ENCODE results near the gene ENO1. TPM values are rescaled to one million over a fixed set of nuclear protein-coding genes. Genes with fewer than 3 reads are reported as not detected.
"Not testable (repeated sequence)": the region's sequence is repeated elsewhere in the genome, so short reads cannot be mapped to it uniquely, and the experiment has no call there.

The ENO1 gene
- total RNA-seq: 100 to 1,000 TPM; 355 to 741 (median 478) TPM

GRCh38 chr1:8878448-8878697 lies at the start of gene ENO1:
ENO1 (minus strand) TSS chr1:8878686; CDS start chr1:8874908, 3,778 bp downstream.
- Histone ChIP-seq H3K27me3 (no peaks in the 10 kb centered on the region), H3K9me3 (no peaks in the 10 kb centered on the region), H3K4me3 (replicated peaks in 1 of 3) (peak within 1 kb of the TSS; percentile 69 to 93 (median 92)), H3K27ac (peak within 1 kb of the TSS; percentile 98 to 99 (median 99)), H3K4me1 (peaks cover 46 to 58% of the 10 kb centered on the region in 2 donors), H3K36me3 (peaks cover 0 to 4% of the 10 kb centered on the region in 2 donors)
- TF ChIP-seq CTCF (IDR thresholded peaks at IDR 0.05) (no peak), POLR2A (IDR thresholded peaks at IDR 0.05) (peak in 1 of 2 donors; percentile 93)
- WGBS, 2 donors: 0 to 1% methylated on average over 8 to 17 of the region's 24 CpGs
- intact Hi-C loops (cut with DNase I): no loop called here
- no peak for DNase-seq

GRCh38 chr1:8926707-8927694 lies 48.5 kb upstream of the ENO1 start:
- intact Hi-C loops (cut with DNase I): no loop called here
- WGBS, 2 donors: 91 to 94% methylated on average over 12 of the region's 12 CpGs

GRCh38 chr1:8925960-8926359 lies 47.5 kb upstream of the ENO1 start:
- intact Hi-C loops (cut with DNase I): no loop called here
- WGBS, 2 donors: 90 to 91% methylated on average over 9 of the region's 9 CpGs

More at GRCh38 chr1:8926707-8927694, 48.5 kb upstream of the ENO1 start:
- no peak overlapping the region for H3K27ac ChIP-seq
- no peak for DNase-seq
- no peaks in the 10 kb centered on the region for H3K4me1 ChIP-seq
- H3K4me3 ChIP-seq (replicated peaks in 1 of 3): no peak overlapping the region
- no peaks in the 10 kb centered on the region for H3K36me3 ChIP-seq
- H3K27me3 ChIP-seq: no peaks in the 10 kb centered on the region
- H3K9me3 ChIP-seq: no peaks in the 10 kb centered on the region
- TF ChIP-seq POLR2A (IDR thresholded peaks at IDR 0.05) (no peak), CTCF (IDR thresholded peaks at IDR 0.05) (no peak)

GRCh38 chr1:8925406-8925805 lies 46.9 kb upstream of the ENO1 start:
- intact Hi-C loops (cut with DNase I): no loop called here
- 41 to 53% methylated on average over 2 of the region's 2 CpGs for WGBS, 2 donors
- Histone ChIP-seq H3K36me3 (no peaks in the 10 kb centered on the region), H3K9me3 (no peaks in the 10 kb centered on the region), H3K4me3 (replicated peaks in 1 of 3) (no peak overlapping the region), H3K4me1 (no peaks in the 10 kb centered on the region), H3K27ac (no peak overlapping the region), H3K27me3 (no peaks in the 10 kb centered on the region)
- no peak for DNase-seq
- no peak for TF ChIP-seq POLR2A (IDR thresholded peaks at IDR 0.05)
- no peak for TF ChIP-seq CTCF (IDR thresholded peaks at IDR 0.05)

More at GRCh38 chr1:8925960-8926359, 47.5 kb upstream of the ENO1 start:
- no peaks in the 10 kb centered on the region for H3K9me3 ChIP-seq
- no peaks in the 10 kb centered on the region for H3K36me3 ChIP-seq
- no peak overlapping the region for H3K27ac ChIP-seq
- H3K27me3 ChIP-seq: no peaks in the 10 kb centered on the region
- TF ChIP-seq POLR2A (IDR thresholded peaks at IDR 0.05) (no peak), CTCF (IDR thresholded peaks at IDR 0.05) (no peak)
- DNase-seq: no peak
- no peaks in the 10 kb centered on the region for H3K4me1 ChIP-seq
- no peak overlapping the region for H3K4me3 ChIP-seq (replicated peaks in 1 of 3)

- no peaks in the 10 kb centered on the region for H3K27me3 ChIP-seq
- H3K4me1 ChIP-seq: peaks cover 0 to 5% of the 10 kb centered on the region in 2 donors
- no peak overlapping the region for H3K4me3 ChIP-seq (replicated peaks in 1 of 3)
- no peaks in the 10 kb centered on the region for H3K9me3 ChIP-seq
- no peak for DNase-seq
- WGBS, 2 donors: 89 to 91% methylated on average over 8 to 9 of the region's 9 CpGs
- no peaks in the 10 kb centered on the region for H3K36me3 ChIP-seq
- intact Hi-C loops (cut with DNase I): loop anchor here (5.0 kb wide), 1 partner anchor 64 kb away; no protein-coding TSS in a partner anchor
- no peak overlapping the region for H3K27ac ChIP-seq
- TF ChIP-seq CTCF (IDR thresholded peaks at IDR 0.05) (no peak), POLR2A (IDR thresholded peaks at IDR 0.05) (no peak)
Measured at GRCh38 chr1:8922962-8923361, 44.5 kb upstream of the ENO1 start.

- peaks cover 10 to 24% of the 10 kb centered on the region in 2 donors for H3K4me1 ChIP-seq
- DNase-seq; H3K27me3 ChIP-seq; intact Hi-C loops (cut with DNase I); H3K9me3 ChIP-seq; H3K4me3 ChIP-seq (replicated peaks in 1 of 3); H3K36me3 ChIP-seq; H3K27ac ChIP-seq: not testable (repeated sequence)
- 83 to 86% methylated on average over 10 of the region's 10 CpGs for WGBS, 2 donors
Measured at GRCh38 chr1:8917536-8917935, 39.0 kb upstream of the ENO1 start.
